ENCODE results near the gene MOV10L1.
"Not testable (repeated sequence)": the region's sequence is repeated elsewhere in the genome, so short reads cannot be mapped to it uniquely, and the experiment has no call there.

MOV10L1 gene

GRCh38 chr22:50078761-50079160 lies 11.0 kb upstream of the MOV10L1 start:
- DNase-seq = no peak

GRCh38 chr22:50080077-50080465 lies 9.7 kb upstream of the MOV10L1 start:
- no peak for DNase-seq

GRCh38 chr22:50081426-50082196 lies 8.2 kb upstream of the MOV10L1 start:
- DNase-seq = no peak

DNA sequence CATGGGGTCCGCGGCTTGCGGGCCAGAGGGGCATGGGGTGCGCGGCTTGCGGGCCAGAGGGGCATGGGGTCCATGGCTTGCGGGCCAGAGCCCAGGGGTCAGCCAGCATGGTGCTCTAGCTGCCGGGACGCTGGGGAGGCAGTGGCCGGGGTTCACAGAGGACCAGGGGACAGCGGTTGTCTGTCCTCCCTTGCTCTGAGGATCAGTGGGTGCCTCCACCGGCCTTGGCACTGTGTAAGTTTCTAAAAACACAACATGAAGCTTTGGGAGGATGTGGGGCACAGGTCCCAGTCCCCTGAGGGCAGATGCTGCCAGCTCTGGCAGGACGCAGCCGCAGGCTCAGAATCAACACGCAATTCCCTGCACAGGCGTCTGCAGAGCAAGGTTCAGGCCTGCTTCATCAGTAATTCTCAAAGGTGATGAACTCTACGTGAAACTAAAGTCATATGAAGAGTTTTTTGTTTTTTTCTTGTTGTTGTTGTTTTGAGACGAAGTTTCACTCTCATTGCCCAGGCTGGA lies 7.5 kb upstream of the MOV10L1 start:
- DNase-seq = no peak

- no peak for DNase-seq
Observed at GRCh38 chr22:50082961-50083461, 6.8 kb upstream of the MOV10L1 start.

- DNase-seq = no peak
Observed at GRCh38 chr22:50083462-50084079, 6.2 kb upstream of the MOV10L1 start.

- no peak for DNase-seq
Observed at GRCh38 chr22:50084080-50084477, 5.7 kb upstream of the MOV10L1 start.

GRCh38 chr22:50084614-50085021 lies 5.2 kb upstream of the MOV10L1 start:
- DNase-seq = no peak

DNA sequence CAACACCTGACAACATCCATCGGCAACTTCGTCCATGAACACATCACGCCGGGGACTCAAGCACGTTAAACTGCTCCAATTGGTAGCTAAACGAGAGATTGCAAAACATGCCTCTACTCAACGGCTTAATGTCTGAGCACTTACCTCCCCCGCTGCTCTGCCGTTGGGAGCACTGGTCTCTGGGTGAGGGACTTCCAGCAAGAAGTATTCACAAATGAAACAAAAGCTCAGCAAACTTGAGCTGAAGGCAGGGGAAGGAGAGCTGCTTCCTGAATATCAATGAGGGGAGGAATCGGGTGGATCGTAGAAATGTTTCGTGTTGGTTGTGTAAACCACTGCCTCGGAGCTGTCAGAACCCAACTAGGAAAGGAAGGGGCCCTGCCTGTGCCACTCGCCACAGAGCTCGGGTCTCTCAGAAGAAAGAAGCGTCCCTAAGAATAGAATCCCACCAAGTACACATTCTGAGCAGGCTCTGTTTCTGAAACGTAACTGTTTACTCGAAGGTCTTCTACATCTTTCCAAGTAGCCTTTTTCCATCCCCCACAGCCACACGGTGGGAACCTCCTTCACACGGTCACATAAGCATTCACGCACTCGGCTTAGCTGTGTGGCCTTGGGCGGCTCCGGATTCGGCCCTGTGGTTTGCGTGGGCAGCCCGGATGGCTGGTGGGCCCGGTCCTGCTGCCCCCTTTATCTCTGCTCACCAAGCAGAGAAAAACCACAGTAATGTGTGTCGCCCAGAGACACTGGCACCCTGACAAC lies 4.4 kb upstream of the MOV10L1 start, which contains the start of gene MLC1:
Gene MLC1 (minus strand): TSS at position 216 of the 762 bp plus-strand sequence. CDS start 524 bp downstream, outside the sequence.
- no peak for DNase-seq

DNA sequence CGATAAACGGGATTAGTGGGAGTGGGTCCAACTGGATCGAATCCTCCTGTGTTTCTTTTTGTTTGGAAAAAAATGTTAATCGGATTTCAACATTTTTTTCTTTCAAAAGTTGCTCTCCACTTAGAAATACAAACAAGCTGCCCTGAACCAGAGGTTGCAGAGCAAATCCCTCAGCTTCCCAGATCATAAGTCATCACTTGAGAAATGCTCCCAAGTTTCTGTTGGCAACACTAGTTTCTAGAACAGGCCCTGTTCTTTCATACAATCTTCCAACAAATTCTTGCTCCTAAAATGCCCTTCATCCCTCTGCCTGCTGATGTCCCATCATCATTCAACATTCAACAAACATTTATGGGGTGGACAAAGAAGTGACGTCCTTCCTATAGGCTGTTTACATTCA lies 3.3 kb upstream of the MOV10L1 start:
- DNase-seq = no peak

DNA sequence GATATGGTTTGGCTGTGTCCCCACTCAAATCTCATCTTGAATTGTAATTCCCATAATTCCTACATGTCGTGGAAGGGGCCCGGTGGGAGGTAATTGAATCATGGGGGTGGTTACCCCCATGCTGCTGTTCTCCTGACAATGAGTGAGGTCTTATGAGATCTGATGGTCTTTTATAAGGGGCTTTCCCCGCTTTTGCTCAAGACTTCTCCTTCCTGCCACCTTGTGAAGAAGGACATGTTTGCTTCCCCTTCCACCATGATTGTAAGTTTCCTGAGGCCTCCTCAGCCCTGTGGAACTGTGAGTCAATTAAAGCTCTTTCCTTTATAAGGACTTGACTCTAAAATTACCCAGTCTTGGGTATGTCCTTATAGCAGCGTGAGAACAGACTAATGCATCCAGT lies 2.8 kb upstream of the MOV10L1 start:
- DNase-seq = not testable (repeated sequence)

GRCh38 chr22:50087646-50088045 lies 2.2 kb upstream of the MOV10L1 start:
- DNase-seq = no peak

DNA sequence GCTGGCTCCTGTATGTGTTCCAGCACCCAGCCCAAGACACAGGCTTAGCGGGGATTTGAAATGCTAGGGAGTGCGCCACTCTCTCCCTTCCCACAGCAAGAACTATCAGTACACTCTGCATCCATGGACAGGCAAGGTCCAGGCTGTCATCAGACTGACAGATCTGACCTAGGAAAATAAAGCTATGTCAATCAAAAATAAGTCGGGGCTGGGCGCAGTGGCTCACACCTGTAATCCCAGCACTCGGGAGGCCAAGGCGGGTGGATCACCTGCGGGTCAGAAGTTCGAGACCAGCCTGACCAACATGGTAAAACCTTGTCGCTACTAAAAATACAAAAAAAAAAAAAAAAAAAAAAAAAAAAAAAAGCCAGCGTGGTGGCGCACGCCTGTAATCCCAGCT lies 1.7 kb upstream of the MOV10L1 start:
- no peak for DNase-seq

DNA sequence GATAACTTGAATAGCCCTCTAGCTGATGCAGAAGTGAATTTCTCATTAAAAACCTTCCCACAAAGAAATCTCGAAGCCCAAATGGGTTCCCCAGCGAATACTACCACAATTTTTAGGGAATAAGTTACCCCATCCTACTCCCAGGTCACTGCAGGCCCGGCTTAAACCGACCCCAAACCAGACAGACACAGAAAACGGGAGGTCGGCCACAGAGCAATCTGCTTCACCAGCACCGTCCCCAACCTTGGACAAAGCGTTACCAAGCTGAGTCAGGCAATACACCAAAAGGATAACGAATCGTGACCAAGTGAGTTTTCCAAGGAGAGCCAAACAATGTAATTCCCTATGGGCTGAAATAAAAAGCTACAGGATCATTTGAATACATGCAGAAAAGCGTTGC lies 575 bp upstream of the MOV10L1 start:
- no peak for DNase-seq

DNA sequence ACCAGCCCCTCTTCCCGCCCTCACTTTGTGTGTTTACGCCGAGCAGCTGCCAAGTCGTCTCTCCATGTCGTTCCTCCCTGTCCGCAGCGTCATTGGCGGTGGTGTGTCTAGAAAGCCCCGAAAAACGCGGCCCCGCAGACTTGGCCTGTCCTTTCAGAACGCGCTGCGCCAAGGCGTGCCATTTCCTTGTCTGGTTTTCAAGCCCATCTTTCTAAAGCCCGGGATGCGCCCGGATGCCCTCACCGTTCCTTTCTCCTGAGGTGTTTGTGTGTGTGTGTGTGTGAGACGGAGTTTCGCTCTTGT lies 557 bp downstream of the MOV10L1 start:
- DNase-seq = no peak

DNA sequence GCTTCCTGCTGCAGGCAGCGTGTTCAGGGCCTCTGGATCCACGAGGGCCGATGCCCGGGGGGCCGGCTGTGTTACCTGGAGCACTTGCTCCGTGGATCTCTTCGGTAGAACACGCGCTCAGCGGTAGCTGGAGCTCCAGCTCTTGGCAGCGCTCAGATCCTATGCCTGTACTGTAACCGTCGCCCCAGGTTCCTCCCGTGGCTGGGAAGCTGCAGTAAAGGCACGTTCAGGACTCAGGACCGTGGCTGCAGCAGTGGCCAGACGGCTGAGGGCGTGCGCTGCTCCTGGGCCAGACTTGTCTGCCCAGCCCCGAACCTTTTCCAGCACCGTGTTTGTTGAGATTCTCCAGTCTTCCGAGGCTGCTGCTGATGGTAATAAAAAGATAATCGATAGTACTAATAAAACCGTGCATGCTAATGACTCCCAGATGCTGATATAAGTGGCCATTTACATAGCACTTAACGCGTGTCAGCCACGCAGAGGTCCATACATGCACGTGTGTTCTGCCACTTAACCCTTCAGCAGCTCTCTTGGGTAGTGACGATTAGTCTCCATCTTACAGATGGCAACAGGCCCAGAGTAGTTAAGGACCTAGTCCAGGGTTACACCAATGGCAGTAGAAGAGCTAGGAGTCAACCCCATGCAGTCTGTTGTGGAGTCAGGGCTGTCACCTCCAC lies 1.4 kb downstream of the MOV10L1 start:
- no peak for DNase-seq

DNA sequence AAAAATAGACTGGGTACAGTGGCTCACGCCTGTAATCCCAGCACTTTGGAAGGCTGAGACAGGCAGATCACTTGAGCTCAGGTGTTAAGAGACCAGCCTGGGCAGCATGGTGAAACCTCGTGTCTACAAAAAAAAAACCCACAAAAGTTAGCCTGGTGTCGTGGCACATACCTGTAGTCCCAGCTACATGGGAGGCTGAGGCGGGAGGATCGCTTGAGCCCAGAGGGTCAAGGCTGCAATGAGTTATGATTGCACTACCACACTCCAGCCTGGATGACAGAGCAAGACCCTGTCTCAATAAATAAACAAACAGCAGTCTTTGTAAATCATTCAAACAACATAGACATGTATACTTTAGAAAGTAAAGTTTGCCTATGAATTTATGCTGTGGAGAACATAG lies 2.5 kb downstream of the MOV10L1 start:
- no peak for DNase-seq

DNA sequence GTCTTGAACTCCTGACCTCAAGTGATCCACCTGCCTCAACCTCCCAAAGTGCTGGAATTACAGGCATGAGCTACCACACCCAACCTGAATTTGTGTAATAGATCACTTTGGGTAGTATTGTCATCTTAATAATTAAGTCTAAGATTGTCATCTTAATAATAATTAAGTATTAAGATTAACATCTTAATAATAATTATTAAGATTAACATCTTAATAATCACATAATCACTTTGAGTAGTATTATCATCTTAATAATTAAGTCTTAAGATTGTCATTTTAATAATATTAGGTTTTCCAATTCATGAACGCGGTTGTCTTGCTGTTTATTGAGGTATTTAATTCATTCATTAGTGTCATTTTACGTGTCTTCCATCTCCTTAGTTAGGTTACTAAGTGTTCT lies 8.2 kb downstream of the MOV10L1 start:
- no peak for DNase-seq

GRCh38 chr22:50101870-50102565 lies 12.2 kb downstream of the MOV10L1 start:
- DNase-seq = no peak

DNA sequence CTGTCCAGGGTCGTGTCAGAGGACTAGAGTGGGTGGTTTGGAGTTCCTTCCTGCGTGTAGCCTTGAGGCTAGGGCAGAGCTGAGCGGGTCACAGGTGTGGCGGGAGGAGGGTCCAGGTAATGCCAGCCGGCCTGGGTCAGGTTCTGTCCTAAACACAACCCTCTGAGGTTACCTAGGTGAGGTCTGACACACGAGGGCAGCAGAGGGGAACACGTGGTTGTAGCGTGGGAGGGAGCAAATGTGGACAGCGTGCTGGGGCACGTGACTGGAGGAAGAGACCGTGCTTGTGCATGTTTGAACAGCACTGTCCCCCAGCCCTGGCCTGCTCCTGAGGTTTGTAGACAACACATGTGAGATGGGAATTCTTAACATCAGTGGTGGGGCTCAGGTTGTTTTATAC lies 13.1 kb downstream of the MOV10L1 start:
- no peak for DNase-seq

DNA sequence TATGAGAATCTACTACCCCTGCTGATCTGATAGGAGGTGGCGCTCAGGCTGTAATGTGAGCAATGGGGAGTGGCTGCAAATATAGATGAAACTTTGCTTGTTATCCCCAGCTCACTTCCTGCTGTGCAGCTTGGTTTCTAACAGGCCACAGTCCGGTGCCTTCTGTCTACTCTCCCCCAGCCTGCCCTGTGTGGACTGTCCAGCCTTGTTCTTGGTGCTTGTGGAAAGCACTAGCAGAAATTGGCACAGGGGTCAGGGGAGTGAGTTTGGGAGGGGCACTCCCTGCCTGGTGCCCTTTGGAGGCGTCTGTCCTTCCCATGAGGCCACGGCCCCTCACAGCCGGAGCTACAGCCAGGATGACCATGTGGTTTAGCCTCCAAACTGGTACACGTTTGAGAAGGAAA lies 14.3 kb downstream of the MOV10L1 start:
- no peak for DNase-seq
